Measurements from ENCODE around the gene AMN. TPM values are rescaled to one million over a fixed set of nuclear protein-coding genes. Genes with fewer than 3 reads are reported as not detected.

Gene AMN
- total RNA-seq, 1 donor from 2014 or later: not detected

- Mint-ChIP-seq H3K4me1 (ENCODE audit: unreplicated experiment) (peaks cover 3% of the 10 kb centered on the region), H3K27me3 (ENCODE audit: unreplicated experiment) (no peaks in the 10 kb centered on the region), H3K9me3 (ENCODE audit: unreplicated experiment) (no peaks in the 10 kb centered on the region), H3K4me3 (ENCODE audit: unreplicated experiment) (no peak overlapping the region), H3K27ac (ENCODE audit: unreplicated experiment) (no peak overlapping the region), H3K36me3 (ENCODE audit: low read depth, unreplicated experiment) (no peaks in the 10 kb centered on the region)
- DNase-seq (ENCODE audit: low spot score): no peak
- no peak for TF ChIP-seq CTCF (IDR thresholded peaks at IDR 0.05; ENCODE audit: unreplicated experiment)
Observed at GRCh38 chr14:102885737-102886447, 36.6 kb upstream of the AMN start.

GRCh38 chr14:102888748-102889147 lies 33.7 kb upstream of the AMN start:
- H3K27me3 Mint-ChIP-seq (ENCODE audit: unreplicated experiment): no peaks in the 10 kb centered on the region
- H3K4me3 Mint-ChIP-seq (ENCODE audit: unreplicated experiment): no peak overlapping the region
- no peaks in the 10 kb centered on the region for H3K4me1 Mint-ChIP-seq (ENCODE audit: unreplicated experiment)
- DNase-seq (ENCODE audit: low spot score): no peak
- no peak for TF ChIP-seq CTCF (IDR thresholded peaks at IDR 0.05; ENCODE audit: unreplicated experiment)
- no peak overlapping the region for H3K27ac Mint-ChIP-seq (ENCODE audit: unreplicated experiment)
- no peaks in the 10 kb centered on the region for H3K36me3 Mint-ChIP-seq (ENCODE audit: low read depth, unreplicated experiment)
- H3K9me3 Mint-ChIP-seq (ENCODE audit: unreplicated experiment): no peaks in the 10 kb centered on the region

GRCh38 chr14:102889615-102890014 lies 32.8 kb upstream of the AMN start:
- no peaks in the 10 kb centered on the region for H3K36me3 Mint-ChIP-seq (ENCODE audit: low read depth, unreplicated experiment)
- no peaks in the 10 kb centered on the region for H3K4me1 Mint-ChIP-seq (ENCODE audit: unreplicated experiment)
- DNase-seq (ENCODE audit: low spot score): no peak
- H3K9me3 Mint-ChIP-seq (ENCODE audit: unreplicated experiment): no peaks in the 10 kb centered on the region
- no peaks in the 10 kb centered on the region for H3K27me3 Mint-ChIP-seq (ENCODE audit: unreplicated experiment)
- H3K4me3 Mint-ChIP-seq (ENCODE audit: unreplicated experiment): no peak overlapping the region
- no peak for TF ChIP-seq CTCF (IDR thresholded peaks at IDR 0.05; ENCODE audit: unreplicated experiment)
- no peak overlapping the region for H3K27ac Mint-ChIP-seq (ENCODE audit: unreplicated experiment)

- no peak overlapping the region for H3K27ac Mint-ChIP-seq (ENCODE audit: unreplicated experiment)
- H3K4me1 Mint-ChIP-seq (ENCODE audit: unreplicated experiment): no peaks in the 10 kb centered on the region
- DNase-seq (ENCODE audit: low spot score): no peak
- no peak overlapping the region for H3K4me3 Mint-ChIP-seq (ENCODE audit: unreplicated experiment)
- no peaks in the 10 kb centered on the region for H3K27me3 Mint-ChIP-seq (ENCODE audit: unreplicated experiment)
- no peak for TF ChIP-seq CTCF (IDR thresholded peaks at IDR 0.05; ENCODE audit: unreplicated experiment)
- no peaks in the 10 kb centered on the region for H3K36me3 Mint-ChIP-seq (ENCODE audit: low read depth, unreplicated experiment)
- H3K9me3 Mint-ChIP-seq (ENCODE audit: unreplicated experiment): no peaks in the 10 kb centered on the region
Observed at GRCh38 chr14:102891111-102891510, 31.4 kb upstream of the AMN start.

- Mint-ChIP-seq H3K27ac (ENCODE audit: unreplicated experiment) (no peak overlapping the region), H3K4me1 (ENCODE audit: unreplicated experiment) (no peaks in the 10 kb centered on the region), H3K36me3 (ENCODE audit: low read depth, unreplicated experiment) (no peaks in the 10 kb centered on the region), H3K4me3 (ENCODE audit: unreplicated experiment) (no peak overlapping the region), H3K27me3 (ENCODE audit: unreplicated experiment) (no peaks in the 10 kb centered on the region), H3K9me3 (ENCODE audit: unreplicated experiment) (no peaks in the 10 kb centered on the region)
- no peak for DNase-seq (ENCODE audit: low spot score)
- no peak for TF ChIP-seq CTCF (IDR thresholded peaks at IDR 0.05; ENCODE audit: unreplicated experiment)
Observed at GRCh38 chr14:102891556-102891955, 30.9 kb upstream of the AMN start.
